ENCODE data around the gene PRRX2.
A peak's percentile ranks its signal among the peaks of the same experiment; 100 is the strongest.

DNA sequence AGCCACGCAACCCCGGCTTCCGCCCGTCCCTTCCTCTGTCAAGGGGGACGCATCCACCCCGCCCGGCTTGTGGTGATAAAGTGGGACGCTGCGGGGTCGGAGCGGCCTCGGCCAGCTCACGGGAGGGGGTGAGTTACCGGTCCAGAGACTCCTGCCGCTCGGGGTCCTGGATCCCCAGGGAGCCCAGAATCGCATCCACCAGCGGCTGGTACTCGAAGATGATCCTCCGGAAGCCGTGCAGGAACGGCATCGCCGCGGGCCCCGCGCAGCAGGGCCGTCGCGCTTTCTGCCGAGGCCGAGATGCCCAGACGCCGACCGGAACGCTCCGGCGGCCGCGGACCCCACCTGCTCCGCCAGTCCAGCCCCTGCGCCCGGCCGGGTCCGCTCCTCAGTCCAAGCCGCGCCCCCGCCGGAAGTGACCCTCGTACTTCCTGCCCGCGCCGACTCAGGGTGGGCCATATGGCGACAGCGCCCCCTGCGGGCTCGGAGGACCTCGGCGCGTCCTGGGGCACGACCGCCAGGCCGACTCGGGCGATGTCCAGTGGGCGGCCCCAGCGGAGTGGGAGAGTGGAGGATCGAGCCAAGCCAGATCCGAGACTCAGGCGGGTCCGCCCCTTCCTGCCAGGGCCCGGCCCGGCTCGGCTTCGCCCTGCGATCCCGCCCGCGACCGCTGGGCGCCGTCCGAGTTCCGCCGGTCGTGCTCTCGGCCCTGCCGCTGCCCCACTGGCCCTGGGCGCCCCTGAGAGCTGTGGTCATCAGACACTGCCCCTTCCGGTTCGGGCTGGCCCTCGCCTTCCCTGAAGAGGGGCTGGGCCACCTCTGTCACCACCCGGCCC is 23.5 kb upstream of the PRRX2 start, which contains the start of gene ASB6:
- TF ChIP-seq CTCF (IDR thresholded peaks at IDR 0.05) (peak; percentile 99), ZFX (IDR thresholded peaks at IDR 0.05; ENCODE audit: borderline replicate concordance) (no peak)
